ENCODE data around the gene SMU1. TPM values are rescaled to one million over a fixed set of nuclear protein-coding genes. Genes with fewer than 3 reads are reported as not detected.

SMU1 gene
- total RNA-seq, 1 experiment from 2014 or later = 23.6 TPM

DNA sequence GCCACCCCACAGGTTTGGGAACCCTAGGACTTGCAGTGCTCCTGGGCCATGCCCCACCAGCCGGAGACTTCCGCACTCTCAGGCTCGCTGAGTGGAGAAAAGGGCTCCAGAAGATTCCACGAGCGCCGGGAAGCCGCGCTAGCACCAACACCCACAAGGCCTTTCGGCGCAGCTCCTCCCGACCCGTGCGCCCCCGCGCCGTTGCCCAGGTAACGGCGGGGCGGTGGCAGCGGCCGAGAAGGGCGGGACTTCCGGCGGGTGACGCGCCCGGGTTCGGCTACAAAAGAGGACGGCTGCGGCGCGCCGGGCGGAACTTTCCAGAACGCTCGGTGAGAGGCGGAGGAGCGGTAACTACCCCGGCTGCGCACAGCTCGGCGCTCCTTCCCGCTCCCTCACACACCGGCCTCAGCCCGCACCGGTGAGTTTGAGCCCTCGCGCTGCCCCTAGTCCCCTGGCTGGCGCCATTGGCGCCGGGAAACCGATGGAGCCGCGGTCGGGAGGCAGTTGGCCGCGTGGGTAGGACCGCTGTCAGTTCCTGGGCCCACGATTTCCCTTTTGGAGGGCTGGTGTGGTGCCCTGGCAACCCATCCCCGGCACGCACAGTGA, 51.4 kb downstream of the SMU1 start, which contains the start of gene DNAJA1:
DNAJA1 (plus strand) TSS at position 308 of the 606 bp plus-strand sequence. CDS start 1,212 bp downstream, outside the sequence.
- BruUV-seq (replicated peaks) = no TSS peak
- no peaks in the 10 kb centered on the region for H3K9me3 ChIP-seq
- peaks cover 1% of the 10 kb centered on the region; the same call in 1 of the 2 replicates for H3K36me3 ChIP-seq (ENCODE audit: control insufficient read depth, insufficient read depth, low read length)
- peaks cover 28% of the 10 kb centered on the region for H3K4me1 ChIP-seq
- no peaks in the 10 kb centered on the region for H3K9me3 Mint-ChIP-seq (ENCODE audit: unreplicated experiment)
- H3K27me3 ChIP-seq (replicated peaks; ENCODE audit: control insufficient read depth, insufficient read depth, low read length) = no peaks in the 10 kb centered on the region
- H3K4me3 ChIP-seq (ENCODE audit: low read depth, low read length) = peak within 1 kb of the TSS; percentile 100
- TF ChIP-seq, protein P1, sequence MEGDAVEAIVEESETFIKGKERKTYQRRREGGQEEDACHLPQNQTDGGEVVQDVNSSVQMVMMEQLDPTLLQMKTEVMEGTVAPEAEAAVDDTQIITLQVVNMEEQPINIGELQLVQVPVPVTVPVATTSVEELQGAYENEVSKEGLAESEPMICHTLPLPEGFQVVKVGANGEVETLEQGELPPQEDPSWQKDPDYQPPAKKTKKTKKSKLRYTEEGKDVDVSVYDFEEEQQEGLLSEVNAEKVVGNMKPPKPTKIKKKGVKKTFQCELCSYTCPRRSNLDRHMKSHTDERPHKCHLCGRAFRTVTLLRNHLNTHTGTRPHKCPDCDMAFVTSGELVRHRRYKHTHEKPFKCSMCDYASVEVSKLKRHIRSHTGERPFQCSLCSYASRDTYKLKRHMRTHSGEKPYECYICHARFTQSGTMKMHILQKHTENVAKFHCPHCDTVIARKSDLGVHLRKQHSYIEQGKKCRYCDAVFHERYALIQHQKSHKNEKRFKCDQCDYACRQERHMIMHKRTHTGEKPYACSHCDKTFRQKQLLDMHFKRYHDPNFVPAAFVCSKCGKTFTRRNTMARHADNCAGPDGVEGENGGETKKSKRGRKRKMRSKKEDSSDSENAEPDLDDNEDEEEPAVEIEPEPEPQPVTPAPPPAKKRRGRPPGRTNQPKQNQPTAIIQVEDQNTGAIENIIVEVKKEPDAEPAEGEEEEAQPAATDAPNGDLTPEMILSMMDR (IDR thresholded peaks at IDR 0.05; ENCODE audit: insufficient read depth in 1 of 2, low read depth in 1 of 2, low read length in 1 of 2, severe bottlenecking in 1 of 2, unreplicated experiment in 1 of 2) = no peak
- no peaks in the 10 kb centered on the region for H3K27me3 Mint-ChIP-seq (ENCODE audit: insufficient read depth, unreplicated experiment)
- CTCF ChIA-PET = interaction anchor here (0.5 to 0.7 kb wide), 2 partner anchors 240 to 265 kb away, joined by 4 read pairs; partner anchors contain the start of genes BAG1, CHMP5 and NFX1
- peak within 1 kb of the TSS; percentile 86 for H3K4me3 Mint-ChIP-seq (ENCODE audit: unreplicated experiment)
- H3K27ac Mint-ChIP-seq (ENCODE audit: unreplicated experiment) = peak within 1 kb of the TSS; percentile 87
- DNase-seq = peak; percentile 93 to 97
- peaks cover 20% of the 10 kb centered on the region for H3K4me1 Mint-ChIP-seq (ENCODE audit: low read depth, unreplicated experiment)
- H3K36me3 Mint-ChIP-seq (ENCODE audit: insufficient read depth, unreplicated experiment) = peaks cover 63% of the 10 kb centered on the region
- intact Hi-C loops (cut with micrococcal nuclease; ENCODE audit: unreplicated experiment) = loop anchor here (1.0 to 2.0 kb wide), 2 partner anchors 20 to 24 kb away; partner anchors contain the start of gene APTX
- POLR2A ChIA-PET = interaction anchor here (0.6 to 2.1 kb wide), 20 partner anchors 9 to 474 kb away, joined by 3 to 13 read pairs (median 4); partner anchors contain the start of genes APTX, B4GALT1, NFX1 and NOL6

DNA sequence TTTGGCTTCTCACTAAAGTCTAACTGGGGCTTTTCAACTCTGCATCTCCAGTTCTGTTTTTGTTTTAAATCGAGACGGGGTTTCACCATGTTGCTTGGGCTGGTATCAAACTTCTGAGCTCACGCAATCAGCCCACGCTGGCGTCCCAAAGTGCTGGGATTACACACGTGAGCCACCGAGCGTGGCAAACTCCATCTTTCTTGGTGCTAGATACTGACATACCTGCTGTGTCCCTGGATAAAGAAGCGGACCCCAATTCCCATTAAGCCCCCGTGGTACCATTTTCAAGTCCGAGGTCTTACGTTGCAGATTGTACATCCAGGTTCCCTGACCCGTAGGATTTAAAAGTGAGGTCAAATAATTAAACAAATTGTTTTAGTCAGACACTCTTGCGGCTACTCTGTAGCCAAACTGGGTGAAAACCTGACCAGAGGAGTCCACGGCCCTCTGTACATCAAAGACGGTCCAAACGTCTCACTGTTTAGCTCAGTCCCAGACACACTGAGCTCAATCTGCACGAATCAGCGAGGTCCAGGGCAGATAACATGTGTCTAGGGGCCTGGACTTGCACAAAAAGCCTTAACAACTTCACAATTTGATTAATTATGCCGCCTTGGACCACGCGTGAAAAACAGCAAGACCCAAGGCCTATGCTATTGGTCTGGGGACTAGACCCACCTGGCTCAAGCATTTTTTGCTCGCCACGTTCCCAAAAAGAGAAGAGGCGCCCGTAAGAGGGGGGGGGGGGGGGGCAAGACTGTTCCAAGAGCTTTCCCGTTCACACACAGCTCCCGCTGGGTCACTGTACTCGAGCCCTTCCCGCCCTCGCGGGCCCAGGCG, 52.1 kb downstream of the SMU1 start:
- TF ChIP-seq, protein P1 (IDR thresholded peaks at IDR 0.05; ENCODE audit: insufficient read depth in 1 of 2, low read depth in 1 of 2, low read length in 1 of 2, severe bottlenecking in 1 of 2, unreplicated experiment in 1 of 2) = no peak
- peaks cover 21% of the 10 kb centered on the region for H3K4me1 ChIP-seq
- Mint-ChIP-seq H3K27ac (ENCODE audit: unreplicated experiment) (peak overlapping the region; percentile 87), H3K9me3 (ENCODE audit: unreplicated experiment) (no peaks in the 10 kb centered on the region), H3K4me3 (ENCODE audit: unreplicated experiment) (peak overlapping the region; percentile 86), H3K27me3 (ENCODE audit: insufficient read depth, unreplicated experiment) (no peaks in the 10 kb centered on the region), H3K4me1 (ENCODE audit: low read depth, unreplicated experiment) (peaks cover 20% of the 10 kb centered on the region), H3K36me3 (ENCODE audit: insufficient read depth, unreplicated experiment) (peaks cover 62% of the 10 kb centered on the region)
- ChIA-PET CTCF (interaction anchor here (0.5 to 0.8 kb wide), 2 partner anchors 21 to 266 kb away, joined by 3 to 4 read pairs; partner anchors contain the start of gene NFX1), POLR2A (interaction anchor here (0.5 to 2.1 kb wide), 21 partner anchors 11 to 474 kb away, joined by 3 to 13 read pairs (median 5); partner anchors contain the start of genes APTX, B4GALT1, NFX1 and NOL6)
- H3K36me3 ChIP-seq (ENCODE audit: control insufficient read depth, insufficient read depth, low read length) = peaks cover 1% of the 10 kb centered on the region; the same call in 1 of the 2 replicates
- H3K4me3 ChIP-seq (ENCODE audit: low read depth, low read length) = peak overlapping the region; percentile 100
- intact Hi-C loops (cut with micrococcal nuclease; ENCODE audit: unreplicated experiment) = loop anchor here (2.0 kb wide), 1 partner anchor 20 kb away; no protein-coding TSS in a partner anchor
- no TSS peak for BruUV-seq (replicated peaks)
- no peaks in the 10 kb centered on the region for H3K27me3 ChIP-seq (replicated peaks; ENCODE audit: control insufficient read depth, insufficient read depth, low read length)
- no peaks in the 10 kb centered on the region for H3K9me3 ChIP-seq
- no peak for DNase-seq

DNA sequence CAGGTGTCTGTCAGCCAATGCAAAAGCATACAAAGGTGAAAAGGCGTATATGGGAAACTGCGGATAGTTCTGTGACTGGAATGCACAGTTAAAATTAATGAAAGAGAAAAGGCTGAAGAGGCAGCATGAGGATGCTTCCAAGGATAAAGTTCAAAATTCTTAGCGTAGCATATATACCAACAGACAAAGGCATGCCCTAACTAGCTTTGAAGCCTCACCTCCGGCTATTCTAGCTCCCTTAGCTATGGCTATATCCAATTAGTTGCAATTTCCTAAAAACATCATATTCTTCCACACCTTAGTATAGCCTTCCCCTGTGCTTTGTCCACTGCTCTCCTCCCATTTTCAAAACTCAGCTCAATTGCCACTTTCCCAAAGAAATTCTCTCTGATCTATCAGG, 52.8 kb downstream of the SMU1 start:
- no peak for DNase-seq
- BruUV-seq (replicated peaks) = TSS peak; percentile 47
- Histone ChIP-seq H3K4me1 (peaks cover 14% of the 10 kb centered on the region), H3K4me3 (ENCODE audit: low read depth, low read length) (peak overlapping the region; percentile 100), H3K36me3 (ENCODE audit: control insufficient read depth, insufficient read depth, low read length) (peaks cover 1% of the 10 kb centered on the region; the same call in 1 of the 2 replicates), H3K9me3 (no peaks in the 10 kb centered on the region), H3K27me3 (replicated peaks; ENCODE audit: control insufficient read depth, insufficient read depth, low read length) (no peaks in the 10 kb centered on the region)
- CTCF ChIA-PET = no interaction called here
- H3K27ac Mint-ChIP-seq (ENCODE audit: unreplicated experiment) = peak overlapping the region; percentile 87
- H3K4me1 Mint-ChIP-seq (ENCODE audit: low read depth, unreplicated experiment) = peaks cover 20% of the 10 kb centered on the region
- H3K4me3 Mint-ChIP-seq (ENCODE audit: unreplicated experiment) = peak overlapping the region; percentile 86
- intact Hi-C loops (cut with micrococcal nuclease; ENCODE audit: unreplicated experiment) = loop anchor here (2.0 kb wide), 1 partner anchor 21 kb away; no protein-coding TSS in a partner anchor
- no peaks in the 10 kb centered on the region for H3K27me3 Mint-ChIP-seq (ENCODE audit: insufficient read depth, unreplicated experiment)
- H3K9me3 Mint-ChIP-seq (ENCODE audit: unreplicated experiment) = no peaks in the 10 kb centered on the region
- TF ChIP-seq, protein P1 (IDR thresholded peaks at IDR 0.05; ENCODE audit: insufficient read depth in 1 of 2, low read depth in 1 of 2, low read length in 1 of 2, severe bottlenecking in 1 of 2, unreplicated experiment in 1 of 2) = no peak
- POLR2A ChIA-PET = no interaction called here
- peaks cover 55% of the 10 kb centered on the region for H3K36me3 Mint-ChIP-seq (ENCODE audit: insufficient read depth, unreplicated experiment)
